Hematopoietic multipotent progenitor cell treated with erythropoietin and hydrocortisone succinate and interleukin-3 and kit ligand, for 8 days (in vitro differentiated cells): Measurements from ENCODE around the gene GEMIN5.
"Not testable (repeated sequence)": the region's sequence is repeated elsewhere in the genome, so short reads cannot be mapped to it uniquely, and the experiment has no call there.

Source experiments
- DNase-seq: peaks from one replicate; pipeline ENCODE4 v3.0.0-alpha.2; 2015

Gene GEMIN5

GRCh38 chr5:154937718-154938466 is at the start of gene GEMIN5:
TSS of gene GEMIN5 (minus strand) at chr5:154938211. CDS start at chr5:154938133, 78 bp downstream.
- peak; percentile 90 for DNase-seq

GRCh38 chr5:154986151-154986550 is 48.1 kb upstream of the GEMIN5 start:
- no peak for DNase-seq

- no peak for DNase-seq
Observed at GRCh38 chr5:154984946-154985516, 47.0 kb upstream of the GEMIN5 start.

GRCh38 chr5:154978294-154978693 is 40.3 kb upstream of the GEMIN5 start:
- DNase-seq, result peak; percentile 66

- DNase-seq, result no peak
Observed at GRCh38 chr5:154977409-154977808, 39.4 kb upstream of the GEMIN5 start.

- not testable (repeated sequence) for DNase-seq
Observed at GRCh38 chr5:154976082-154976481, 38.1 kb upstream of the GEMIN5 start.

GRCh38 chr5:154972476-154973080 is 34.6 kb upstream of the GEMIN5 start:
- peak; percentile 67 for DNase-seq

- no peak for DNase-seq
Observed at GRCh38 chr5:154971501-154971900, 33.5 kb upstream of the GEMIN5 start.

- DNase-seq, result no peak
Observed at GRCh38 chr5:154970759-154971158, 32.7 kb upstream of the GEMIN5 start.

- DNase-seq, result peak; percentile 59
Observed at GRCh38 chr5:154968953-154969352, 30.9 kb upstream of the GEMIN5 start.

GRCh38 chr5:154967421-154968024 is 29.5 kb upstream of the GEMIN5 start:
- DNase-seq, result peak; percentile 14

- DNase-seq, result no peak
Observed at GRCh38 chr5:154966874-154967273, 28.9 kb upstream of the GEMIN5 start.

- DNase-seq, result no peak
Observed at GRCh38 chr5:154966081-154966841, 28.2 kb upstream of the GEMIN5 start.

- no peak for DNase-seq
Observed at GRCh38 chr5:154962494-154962893, 24.5 kb upstream of the GEMIN5 start.

GRCh38 chr5:154956712-154957111 is 18.7 kb upstream of the GEMIN5 start:
- no peak for DNase-seq

GRCh38 chr5:154949781-154950180 is 11.8 kb upstream of the GEMIN5 start:
- DNase-seq, result no peak

- no peak for DNase-seq
Observed at GRCh38 chr5:154948313-154948712, 10.3 kb upstream of the GEMIN5 start.

- no peak for DNase-seq
Observed at GRCh38 chr5:154947778-154948177, 9.8 kb upstream of the GEMIN5 start.

- peak; percentile 50 for DNase-seq
Observed at GRCh38 chr5:154945695-154946301, 7.8 kb upstream of the GEMIN5 start.

GRCh38 chr5:154944716-154945115 is 6.7 kb upstream of the GEMIN5 start:
- no peak for DNase-seq

GRCh38 chr5:154943527-154943926 is 5.5 kb upstream of the GEMIN5 start:
- DNase-seq, result no peak
